Activated CD4-positive, alpha-beta T cell treated with anti-CD3 and anti-CD28 coated beads, Interleukin-2, amount 50 U/mL, for 1 hour (primary cell): ENCODE measurements around the gene PFDN4.
"Not testable (repeated sequence)": the region's sequence is repeated elsewhere in the genome, so short reads cannot be mapped to it uniquely, and the experiment has no call there.

Experiments used
- DNase-seq: peaks from one replicate; pipeline ENCODE4 v3.0.0-alpha.2; 2020

The PFDN4 gene

GRCh38 chr20:54227751-54228150, 19.9 kb downstream of the PFDN4 start:
- no peak for DNase-seq

- DNase-seq: no peak
Observed at GRCh38 chr20:54228841-54229240, 21.0 kb downstream of the PFDN4 start.

- DNase-seq: no peak
Observed at GRCh38 chr20:54229566-54230160, 21.8 kb downstream of the PFDN4 start.

- no peak for DNase-seq
Observed at GRCh38 chr20:54231036-54231435, 23.1 kb downstream of the PFDN4 start.

GRCh38 chr20:54234991-54235390, 27.1 kb downstream of the PFDN4 start:
- no peak for DNase-seq

GRCh38 chr20:54237116-54237943, 29.4 kb downstream of the PFDN4 start:
- no peak for DNase-seq

GRCh38 chr20:54244113-54244512, 36.2 kb downstream of the PFDN4 start:
- no peak for DNase-seq

- not testable (repeated sequence) for DNase-seq
Observed at GRCh38 chr20:54248705-54249104, 40.8 kb downstream of the PFDN4 start.

- no peak for DNase-seq
Observed at GRCh38 chr20:54250691-54251090, 42.8 kb downstream of the PFDN4 start.

GRCh38 chr20:54251096-54251495, 43.2 kb downstream of the PFDN4 start:
- DNase-seq: no peak

GRCh38 chr20:54254596-54254995, 46.7 kb downstream of the PFDN4 start:
- no peak for DNase-seq

- DNase-seq: no peak
Observed at GRCh38 chr20:54255157-54255556, 47.3 kb downstream of the PFDN4 start.

GRCh38 chr20:54256202-54256601, 48.3 kb downstream of the PFDN4 start:
- DNase-seq: no peak

GRCh38 chr20:54257071-54257816, 49.4 kb downstream of the PFDN4 start:
- no peak for DNase-seq

GRCh38 chr20:54260116-54260515, 52.2 kb downstream of the PFDN4 start:
- DNase-seq: no peak

GRCh38 chr20:54262671-54263070, 54.8 kb downstream of the PFDN4 start:
- no peak for DNase-seq

- no peak for DNase-seq
Observed at GRCh38 chr20:54263116-54263690, 55.3 kb downstream of the PFDN4 start.

GRCh38 chr20:54265791-54266190, 57.9 kb downstream of the PFDN4 start:
- DNase-seq: not testable (repeated sequence)

- no peak for DNase-seq
Observed at GRCh38 chr20:54266844-54267243, 59.0 kb downstream of the PFDN4 start.

- no peak for DNase-seq
Observed at GRCh38 chr20:54267483-54268003, 59.7 kb downstream of the PFDN4 start.

GRCh38 chr20:54268941-54269340, 61.1 kb downstream of the PFDN4 start:
- DNase-seq: no peak
